ENCODE results near the gene RNF187.
"Not testable (repeated sequence)": the region's sequence is repeated elsewhere in the genome, so short reads cannot be mapped to it uniquely, and the experiment has no call there.

RNF187 gene

DNA sequence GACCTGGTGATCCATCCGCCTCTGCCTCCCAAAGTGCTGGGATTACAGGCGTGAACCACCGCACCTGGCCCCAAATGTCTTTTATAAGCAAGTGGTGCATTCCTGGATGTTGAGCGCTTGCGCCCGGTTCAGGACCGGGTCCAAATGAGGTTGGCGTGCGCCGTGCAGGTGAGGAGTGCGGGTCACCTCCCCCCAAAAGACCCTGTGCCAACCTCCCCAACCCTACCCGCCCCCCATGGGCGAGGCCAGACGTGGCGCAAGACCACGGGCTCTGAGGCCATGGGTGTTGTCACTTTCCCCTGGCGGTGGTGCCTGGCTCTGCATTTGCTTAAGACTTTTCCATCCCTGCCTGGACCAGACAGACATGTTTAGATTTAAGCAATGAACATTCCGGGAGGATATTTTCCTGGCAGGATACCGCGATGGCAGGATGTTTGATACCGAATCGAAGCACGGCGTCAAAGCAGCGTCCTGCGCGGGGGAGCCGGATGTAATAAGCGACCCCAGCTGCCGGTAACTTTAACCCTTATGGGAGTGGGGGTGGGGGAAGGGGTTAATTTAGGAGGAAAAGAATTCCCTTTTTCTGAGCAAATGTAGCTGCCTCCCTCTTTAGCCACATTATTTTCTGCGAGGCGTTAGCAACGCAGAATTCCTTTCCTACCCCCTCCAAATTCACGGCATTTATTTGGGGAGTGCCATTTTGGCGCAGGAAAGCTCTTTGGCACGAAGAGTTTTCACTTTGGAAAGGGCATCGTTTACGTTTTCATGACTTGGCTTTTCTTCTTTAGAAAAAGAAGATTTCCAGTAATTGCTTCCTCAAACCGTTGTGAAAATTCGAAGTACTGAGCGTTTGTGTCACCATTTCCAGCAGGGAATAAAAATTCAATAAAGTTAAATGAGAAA lies 27.8 kb upstream of the RNF187 start:
- no peak for FAIRE-seq
- DNase-seq (ENCODE audit: low spot score): no peak

DNA sequence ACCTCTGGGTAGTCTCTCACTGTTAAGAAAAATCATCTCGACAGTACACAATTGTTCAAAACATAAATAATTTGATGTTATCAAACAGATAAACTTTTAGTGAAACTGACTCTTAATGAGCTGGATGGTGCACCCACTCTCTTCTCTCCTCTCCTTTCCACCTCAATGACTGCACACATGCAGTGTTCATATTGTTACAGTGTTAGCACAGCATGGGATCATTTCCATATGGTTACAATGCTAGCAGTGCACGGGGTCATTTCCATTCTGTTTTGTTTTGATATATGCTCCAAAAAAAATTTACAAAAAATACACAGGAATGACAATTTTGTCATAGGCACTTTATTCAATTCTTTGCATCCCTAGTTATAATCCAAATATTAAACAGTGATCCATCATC lies 26.4 kb upstream of the RNF187 start:
- DNase-seq (ENCODE audit: low spot score) (no peak), FAIRE-seq (no peak)

DNA sequence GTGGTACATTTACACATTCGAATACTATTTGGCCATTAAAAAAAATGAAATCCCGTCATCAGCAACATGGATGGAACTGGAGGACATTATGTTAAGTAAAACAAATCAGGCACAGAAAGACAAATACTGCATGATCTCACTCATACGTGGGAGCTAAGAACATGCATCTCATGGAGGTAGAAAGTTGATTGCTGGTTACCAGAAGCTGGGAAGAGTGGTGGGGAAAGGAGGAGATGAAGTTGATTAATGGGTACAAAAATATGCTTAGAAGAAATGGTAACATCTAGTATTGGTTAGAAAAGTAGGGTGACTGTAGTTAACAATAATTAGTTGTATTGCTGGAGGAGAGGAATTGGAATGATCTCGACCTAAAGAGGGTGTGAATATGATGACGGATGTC lies 24.6 kb upstream of the RNF187 start:
- DNase-seq (ENCODE audit: low spot score) (no peak), FAIRE-seq (no peak)

DNA sequence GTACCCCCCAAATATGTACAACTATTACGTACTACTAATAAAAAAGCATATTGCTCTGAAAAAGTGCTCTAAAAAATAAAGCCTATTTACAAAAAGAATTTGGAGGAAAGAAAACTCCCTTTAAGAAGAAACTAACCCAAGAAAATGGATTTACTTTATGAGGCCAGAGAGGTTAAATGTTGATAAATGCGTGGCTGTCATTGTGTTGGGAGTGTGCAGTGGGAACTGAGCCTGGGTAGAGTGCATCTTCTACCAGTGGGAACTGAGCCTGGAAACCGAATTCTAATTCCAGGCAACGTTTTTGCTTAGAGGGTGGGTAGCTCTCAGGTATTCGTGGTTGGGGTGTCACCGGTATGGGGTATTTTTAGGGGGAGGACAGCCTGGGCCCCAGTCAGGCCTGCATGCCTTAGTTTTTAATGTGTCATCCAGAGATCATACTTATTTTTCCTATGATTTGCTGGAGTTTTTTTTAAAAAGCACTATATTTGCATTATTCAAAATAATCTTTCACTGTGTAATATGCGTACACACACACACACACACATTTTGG lies 24.1 kb upstream of the RNF187 start:
- FAIRE-seq (no peak), DNase-seq (ENCODE audit: low spot score) (no peak)

DNA sequence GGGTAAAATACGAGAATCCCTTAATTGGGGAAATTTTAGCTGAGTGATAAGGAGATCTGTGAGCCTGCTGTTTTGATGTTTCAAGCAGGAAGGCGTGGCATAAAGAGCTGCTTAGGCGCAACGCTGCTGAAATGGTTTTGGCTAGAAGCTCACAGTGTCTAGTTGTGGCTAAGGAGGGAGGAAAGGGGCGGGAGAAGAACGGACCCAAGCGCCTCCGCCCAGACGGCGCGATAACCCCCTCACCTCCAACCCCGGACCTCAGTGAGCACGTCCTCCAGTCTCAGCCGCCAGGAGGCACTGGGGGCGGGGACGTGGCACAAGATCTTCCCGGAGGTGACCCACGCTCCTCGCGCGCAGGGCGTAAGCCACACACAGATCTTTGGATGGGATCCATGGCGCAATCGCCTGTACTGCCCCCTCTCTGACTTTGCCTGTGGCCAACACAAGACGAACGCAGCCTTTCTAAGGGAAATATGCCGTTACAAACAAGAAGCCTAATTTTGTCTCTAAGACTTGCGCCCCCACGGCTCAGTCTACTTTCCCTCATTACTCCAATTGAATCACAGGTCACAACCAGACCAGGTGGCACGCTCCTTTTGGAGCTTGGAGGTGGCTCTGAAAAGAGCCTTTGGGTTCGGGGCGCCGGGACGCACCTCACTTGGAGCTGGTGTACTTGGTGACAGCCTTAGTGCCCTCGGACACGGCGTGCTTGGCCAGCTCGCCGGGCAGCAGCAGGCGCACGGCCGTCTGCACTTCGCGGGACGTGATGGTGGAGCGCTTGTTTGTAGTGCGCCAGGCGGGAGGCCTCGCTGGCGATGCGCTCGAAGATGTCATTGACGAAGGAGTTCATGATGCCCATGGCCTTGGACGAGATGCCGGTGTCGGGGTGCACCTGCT lies 23.4 kb upstream of the RNF187 start:
- no peak for FAIRE-seq
- DNase-seq (ENCODE audit: low spot score): no peak

- no peak for DNase-seq (ENCODE audit: low spot score)
- FAIRE-seq: no peak
Observed at GRCh38 chr1:228464487-228464983, 22.6 kb upstream of the RNF187 start.

DNA sequence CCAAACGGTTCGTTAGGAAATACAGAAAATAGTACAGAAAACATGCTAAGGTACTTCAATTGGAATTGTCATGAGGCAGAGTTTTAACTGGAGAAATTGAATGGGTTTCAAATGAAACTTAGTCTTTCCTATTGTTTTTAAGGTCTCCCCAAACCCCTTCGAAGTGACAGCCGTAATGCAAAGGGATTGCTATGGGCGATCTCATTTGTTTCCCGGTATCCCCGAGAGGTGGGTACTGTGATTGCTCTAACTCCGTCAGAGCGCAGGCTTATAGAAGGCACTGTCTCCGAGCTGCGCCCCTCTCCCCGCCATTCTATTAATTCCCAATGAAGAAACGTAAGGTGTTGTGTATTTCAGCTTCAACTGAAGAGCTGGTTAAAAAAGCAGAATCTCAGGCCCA lies 22.0 kb upstream of the RNF187 start:
- no peak for FAIRE-seq
- DNase-seq (ENCODE audit: low spot score): no peak

- no peak for DNase-seq (ENCODE audit: low spot score)
- FAIRE-seq: no peak
Observed at GRCh38 chr1:228465571-228466146, 21.5 kb upstream of the RNF187 start.

- not testable (repeated sequence) for FAIRE-seq; DNase-seq (ENCODE audit: low spot score)
Observed at GRCh38 chr1:228468188-228468587, 19.0 kb upstream of the RNF187 start.

- DNase-seq (ENCODE audit: low spot score): no peak
- FAIRE-seq: no peak
Observed at GRCh38 chr1:228469413-228470162, 17.6 kb upstream of the RNF187 start.

GRCh38 chr1:228471154-228471761 lies 15.9 kb upstream of the RNF187 start:
- FAIRE-seq (no peak), DNase-seq (ENCODE audit: low spot score) (no peak)

DNA sequence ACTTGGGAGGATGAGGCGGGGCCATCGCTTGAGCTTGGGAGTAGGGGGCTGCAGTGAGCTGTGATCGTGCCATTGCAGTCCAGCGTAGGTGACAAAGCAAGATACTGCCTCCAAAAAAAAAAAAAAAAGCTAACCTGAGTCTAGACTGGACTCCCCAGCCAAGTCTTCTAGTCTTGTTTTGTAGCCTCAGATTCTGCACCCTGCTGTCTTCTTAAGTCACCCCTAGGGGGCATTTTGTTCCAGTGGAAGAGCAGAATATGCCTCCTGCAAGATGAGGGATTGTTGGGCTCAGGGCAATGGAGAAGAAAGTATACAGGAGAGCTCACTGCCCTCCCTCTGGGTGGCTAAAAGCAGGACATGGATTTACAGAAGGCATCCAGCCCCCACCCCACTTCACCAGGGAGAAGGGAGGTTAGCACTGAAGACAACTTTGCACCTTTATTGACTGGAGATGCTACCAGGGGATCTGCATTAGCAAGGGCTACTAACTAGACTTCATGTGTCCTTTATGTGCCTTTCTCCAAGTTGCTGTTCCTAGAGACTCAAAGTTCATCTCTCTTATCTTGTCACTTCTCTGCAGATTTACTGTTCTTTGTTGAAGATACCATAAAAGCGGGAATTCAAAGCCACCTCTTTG lies 15.3 kb upstream of the RNF187 start:
- FAIRE-seq: no peak

GRCh38 chr1:228472655-228473054 lies 14.5 kb upstream of the RNF187 start:
- no peak for DNase-seq (ENCODE audit: low spot score)
- no peak for FAIRE-seq

More for the DNA sequence above, 15.3 kb upstream of the RNF187 start:
- no peak for DNase-seq (ENCODE audit: low spot score)

DNA sequence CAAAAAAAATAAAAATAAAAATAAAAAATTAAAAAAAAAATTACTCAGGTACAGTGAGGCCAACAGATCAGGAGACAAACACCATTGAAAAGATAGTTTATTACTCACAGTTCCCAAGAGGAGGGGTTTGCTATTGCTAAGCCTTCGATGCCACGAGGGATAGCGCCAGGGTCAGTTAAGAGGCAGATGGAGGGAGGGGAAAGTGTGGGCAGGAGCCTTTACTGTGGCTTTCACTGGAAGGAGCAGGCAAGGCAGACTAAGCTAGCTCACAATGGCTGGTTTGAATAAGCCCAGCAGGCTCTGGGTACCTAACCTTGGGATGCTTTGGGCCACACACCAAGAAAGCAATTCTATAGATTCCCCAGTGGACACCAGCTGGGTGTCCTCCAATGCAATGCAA lies 12.7 kb upstream of the RNF187 start:
- FAIRE-seq: no peak
- no peak for DNase-seq (ENCODE audit: low spot score)

DNA sequence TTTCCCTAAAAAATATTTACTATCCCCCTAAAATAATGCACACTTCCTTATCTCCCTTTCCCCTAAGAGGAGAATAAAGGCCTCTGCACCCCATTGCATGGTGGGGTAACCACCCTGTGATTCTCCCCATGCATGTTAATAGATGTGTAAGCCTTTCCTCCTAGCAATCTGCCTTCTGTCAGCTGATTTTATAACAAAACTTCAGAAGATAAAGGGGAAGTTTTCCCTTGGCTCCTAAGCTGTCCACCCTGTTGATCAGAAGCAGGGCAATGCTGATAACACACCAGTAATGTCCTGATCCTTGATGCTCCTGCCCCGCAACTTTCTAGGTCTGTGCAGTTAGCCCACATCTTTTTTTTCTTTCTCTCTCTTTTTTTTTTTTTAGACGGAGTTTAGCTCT lies 11.4 kb upstream of the RNF187 start:
- no peak for FAIRE-seq

DNA sequence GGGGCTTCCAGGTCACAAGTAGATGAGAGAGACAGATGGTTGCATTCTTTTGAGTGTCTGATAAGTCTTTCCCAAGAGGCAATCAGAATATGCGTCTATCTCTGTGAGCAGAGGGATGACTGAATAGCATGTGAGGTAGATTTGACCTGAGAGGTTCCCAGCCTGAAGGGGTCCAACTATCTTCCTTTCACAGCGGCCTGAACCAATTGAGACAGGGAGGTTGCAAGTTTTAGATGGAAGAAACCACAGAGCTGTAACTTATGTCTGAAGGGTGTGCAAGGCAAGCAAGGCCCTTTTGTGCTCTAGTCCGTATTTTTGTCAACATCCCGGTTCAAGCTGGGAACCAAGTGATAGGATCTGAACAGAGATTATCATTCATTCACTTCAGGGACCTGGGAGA lies 9.9 kb upstream of the RNF187 start:
- no peak for DNase-seq (ENCODE audit: low spot score)
- no peak for FAIRE-seq

More for the DNA sequence above, 11.4 kb upstream of the RNF187 start:
- no peak for DNase-seq (ENCODE audit: low spot score)

DNA sequence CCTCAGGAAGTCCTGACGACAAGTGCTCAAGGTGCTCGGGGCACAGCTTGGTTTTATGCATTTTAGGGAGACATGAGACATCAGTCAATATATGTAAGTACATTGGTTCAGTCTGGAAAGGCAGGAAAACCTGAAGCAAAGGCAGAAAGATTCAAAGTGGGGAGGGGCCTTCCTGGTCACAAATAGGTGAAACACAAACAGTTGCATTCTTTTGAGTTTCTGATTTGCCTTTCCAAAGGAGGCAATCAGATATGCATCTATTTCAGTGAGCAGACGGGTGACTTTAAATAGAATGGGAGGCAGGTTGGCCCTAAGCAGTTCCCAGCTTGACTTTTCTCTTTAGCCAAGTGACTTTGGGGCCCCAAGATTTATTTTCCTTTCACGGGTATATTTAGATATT lies 8.9 kb upstream of the RNF187 start:
- FAIRE-seq: no peak
- DNase-seq (ENCODE audit: low spot score): no peak

DNA sequence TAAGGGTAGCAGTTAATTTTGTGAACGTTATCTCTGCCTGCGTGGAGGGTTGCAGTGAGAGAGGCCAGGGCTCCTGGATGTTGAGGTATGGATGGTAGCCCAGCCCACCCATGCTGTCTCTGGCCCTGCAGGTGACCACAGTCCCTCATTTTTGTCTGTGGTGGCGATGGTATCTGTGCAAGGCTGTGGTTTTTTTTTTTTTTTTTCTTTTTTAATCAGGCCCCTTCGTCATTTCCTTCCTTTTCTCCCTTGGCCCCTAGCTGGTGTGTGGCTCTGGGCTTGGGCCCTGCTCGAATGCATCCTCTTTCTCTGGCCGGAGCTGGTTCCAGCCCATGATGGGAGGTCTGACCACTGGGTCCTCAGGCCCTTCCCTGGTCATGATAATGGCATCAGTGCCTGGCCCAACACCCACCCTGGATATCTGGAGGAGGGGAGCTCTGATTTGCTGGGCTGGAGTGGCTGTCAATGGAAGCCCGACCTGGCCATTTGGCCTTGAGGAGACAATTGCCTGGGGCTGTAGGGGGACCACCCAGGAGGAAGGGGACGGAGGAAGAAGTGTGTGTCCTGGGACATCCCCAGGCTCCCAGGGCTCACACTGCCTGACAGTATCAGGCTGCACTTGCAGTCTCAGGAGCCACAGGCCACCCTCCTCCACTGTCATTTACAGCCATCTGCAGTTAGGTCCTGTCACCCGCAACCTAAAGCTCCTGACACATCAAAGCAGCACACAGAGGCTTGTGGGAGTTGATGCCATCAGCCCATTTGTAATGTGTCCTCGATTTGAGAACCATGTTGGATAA lies 8.1 kb upstream of the RNF187 start:
- FAIRE-seq (no peak), DNase-seq (ENCODE audit: low spot score) (no peak)

DNA sequence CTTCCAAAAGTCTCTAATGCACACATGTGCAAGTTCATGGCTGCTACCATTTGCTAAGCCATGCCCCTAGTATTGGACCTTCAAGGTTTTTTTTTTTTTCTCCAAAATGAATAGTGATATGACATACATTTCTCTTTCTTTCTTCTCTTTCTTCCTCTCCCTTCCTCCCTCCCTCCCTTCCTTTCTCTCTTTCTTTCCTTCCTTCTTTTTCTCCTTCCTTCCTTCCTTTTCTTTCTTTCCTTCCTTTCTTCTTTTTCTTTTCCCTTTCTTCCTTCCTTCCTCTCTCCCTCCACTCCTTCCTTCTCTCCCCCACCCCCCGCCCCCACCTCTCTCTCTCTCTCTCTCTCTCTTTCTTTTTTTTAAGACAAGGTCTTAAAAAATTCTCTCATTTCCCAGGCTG lies 3.4 kb upstream of the RNF187 start:
- FAIRE-seq (no peak), DNase-seq (ENCODE audit: low spot score) (no peak)

Measured in RCC 7860 (cell line).